Measurements from ENCODE around the gene ZFP90.

ZFP90 gene

GRCh38 chr16:68538880-68539701 is at the start of gene ZFP90:
ZFP90 (plus strand) TSS chr16:68539291; CDS start chr16:68539793, 502 bp downstream.
- peak within 1 kb of the TSS; percentile 82 for H3K4me3 ChIP-seq (ENCODE audit: low read depth, low read length)
- TF ChIP-seq CTCF (IDR thresholded peaks at IDR 0.05; ENCODE audit: low read depth, low read length): no peak

GRCh38 chr16:68490358-68490757 is 48.7 kb upstream of the ZFP90 start:
- H3K4me3 ChIP-seq (ENCODE audit: low read depth, low read length): no peak overlapping the region
- TF ChIP-seq CTCF (IDR thresholded peaks at IDR 0.05; ENCODE audit: low read depth, low read length): no peak

GRCh38 chr16:68490829-68491575 is 48.1 kb upstream of the ZFP90 start:
- TF ChIP-seq CTCF (IDR thresholded peaks at IDR 0.05; ENCODE audit: low read depth, low read length): no peak
- no peak overlapping the region for H3K4me3 ChIP-seq (ENCODE audit: low read depth, low read length)

- H3K4me3 ChIP-seq (ENCODE audit: low read depth, low read length): no peak overlapping the region
- TF ChIP-seq CTCF (IDR thresholded peaks at IDR 0.05; ENCODE audit: low read depth, low read length): no peak
These were observed 47.5 kb upstream of the ZFP90 start for GRCh38 chr16:68491576-68491950.

- no peak for TF ChIP-seq CTCF (IDR thresholded peaks at IDR 0.05; ENCODE audit: low read depth, low read length)
- no peak overlapping the region for H3K4me3 ChIP-seq (ENCODE audit: low read depth, low read length)
These were observed 46.9 kb upstream of the ZFP90 start for GRCh38 chr16:68492151-68492542.

GRCh38 chr16:68492543-68493411 is 46.3 kb upstream of the ZFP90 start:
- no peak for TF ChIP-seq CTCF (IDR thresholded peaks at IDR 0.05; ENCODE audit: low read depth, low read length)
- H3K4me3 ChIP-seq (ENCODE audit: low read depth, low read length): no peak overlapping the region

Measured in WI38 (cell line).